ENCODE data around the gene KCNH4.

KCNH4 gene

GRCh38 chr17:42193969-42194899, 13.3 kb upstream of the KCNH4 start, which contains the start of gene GHDC:
Gene GHDC, minus strand, starts transcription at chr17:42194494. Its CDS starts 913 bp downstream, at chr17:42193581.
- no peak within 1 kb of the TSS for H3K23ac ChIP-seq (ENCODE audit: low read length in 2 of 2)
- H3K79me1 ChIP-seq (replicated peaks; ENCODE audit: low read length, poor library complexity, severe bottlenecking) = no peaks in the 10 kb centered on the region
- DNase-seq = peak; percentile 57
- peak within 1 kb of the TSS in 1 of 2 experiments; percentile 32 for H3K4ac ChIP-seq (ENCODE audit: low read depth in 1 of 2, low read length in 2 of 2)
- no peaks in the 10 kb centered on the region for H3K9me3 ChIP-seq (ENCODE audit: control insufficient read depth, low read length)
- H2AFZ ChIP-seq (ENCODE audit: low read depth, low read length) = peak within 1 kb of the TSS; percentile 67
- H3K27me3 ChIP-seq (ENCODE audit: control insufficient read depth in 1 of 2, insufficient read depth in 1 of 2, low read length in 2 of 2) = no peaks in the 10 kb centered on the region
- peak within 1 kb of the TSS; percentile 12 for H2BK120ac ChIP-seq (ENCODE audit: low read depth, low read length)
- H3K27ac ChIP-seq (ENCODE audit: low read length, poor library complexity, severe bottlenecking) = no peak within 1 kb of the TSS
- H4K8ac ChIP-seq (ENCODE audit: low read length) = peak within 1 kb of the TSS; percentile 80
- H2AK5ac ChIP-seq (ENCODE audit: low read length, severe bottlenecking) = no peak within 1 kb of the TSS
- no peak within 1 kb of the TSS for H2BK5ac ChIP-seq (ENCODE audit: low read depth, low read length, poor library complexity, severe bottlenecking)
- H3K18ac ChIP-seq (ENCODE audit: low read depth in 1 of 2, low read length in 2 of 2) = peak within 1 kb of the TSS; percentile 3 to 79
- no peak within 1 kb of the TSS for H2BK15ac ChIP-seq (ENCODE audit: low read depth, poor library complexity, severe bottlenecking)
- peak within 1 kb of the TSS; percentile 28 for H4K91ac ChIP-seq (ENCODE audit: low read length)
- no peak within 1 kb of the TSS for H3K4me2 ChIP-seq (ENCODE audit: low read length, poor library complexity, severe bottlenecking)
- peak within 1 kb of the TSS in 1 of 2 experiments; percentile 53 for H3K14ac ChIP-seq (ENCODE audit: low read length in 2 of 2)
- peak within 1 kb of the TSS in 1 of 2 experiments; percentile 21 for H2BK12ac ChIP-seq (ENCODE audit: low read length in 2 of 2)
- peaks cover 6% of the 10 kb centered on the region for H3K4me1 ChIP-seq (ENCODE audit: control insufficient read depth, insufficient read depth, low read depth, low read length)
- peaks cover 0 to 6% of the 10 kb centered on the region in 2 experiments for H3K36me3 ChIP-seq (ENCODE audit: control insufficient read depth in 1 of 2, insufficient read depth in 2 of 2, low read depth in 1 of 2, low read length in 2 of 2)
- peak within 1 kb of the TSS; percentile 92 for H3K9ac ChIP-seq (ENCODE audit: low read length)
- H3K4me3 ChIP-seq (ENCODE audit: insufficient read depth in 1 of 2, low read depth in 1 of 2, low read length in 2 of 2) = peak within 1 kb of the TSS; percentile 16 to 92
- 63% methylated on average over 19 of the region's 24 CpGs for WGBS

GRCh38 chr17:42193216-42193968, 12.4 kb upstream of the KCNH4 start:
- Histone ChIP-seq H3K4me2 (ENCODE audit: low read length, poor library complexity, severe bottlenecking) (no peak overlapping the region), H3K4ac (ENCODE audit: low read depth in 1 of 2, low read length in 2 of 2) (no peak overlapping the region), H2BK15ac (ENCODE audit: low read depth, poor library complexity, severe bottlenecking) (no peak overlapping the region), H3K36me3 (ENCODE audit: control insufficient read depth in 1 of 2, insufficient read depth in 2 of 2, low read depth in 1 of 2, low read length in 2 of 2) (no peaks in the 10 kb centered on the region), H4K8ac (ENCODE audit: low read length) (peak overlapping the region; percentile 35), H3K18ac (ENCODE audit: low read depth in 1 of 2, low read length in 2 of 2) (no peak overlapping the region), H3K9ac (ENCODE audit: low read length) (peak overlapping the region; percentile 92), H2BK120ac (ENCODE audit: low read depth, low read length) (no peak overlapping the region), H3K9me3 (ENCODE audit: control insufficient read depth, low read length) (no peaks in the 10 kb centered on the region), H2AFZ (ENCODE audit: low read depth, low read length) (no peak overlapping the region), H3K79me1 (replicated peaks; ENCODE audit: low read length, poor library complexity, severe bottlenecking) (no peaks in the 10 kb centered on the region), H3K27me3 (ENCODE audit: control insufficient read depth in 1 of 2, insufficient read depth in 1 of 2, low read length in 2 of 2) (no peaks in the 10 kb centered on the region), H2BK5ac (ENCODE audit: low read depth, low read length, poor library complexity, severe bottlenecking) (no peak overlapping the region), H2AK5ac (ENCODE audit: low read length, severe bottlenecking) (no peak overlapping the region), H2BK12ac (ENCODE audit: low read length in 2 of 2) (no peak overlapping the region), H3K23ac (ENCODE audit: low read length in 2 of 2) (no peak overlapping the region), H3K27ac (ENCODE audit: low read length, poor library complexity, severe bottlenecking) (no peak overlapping the region), H4K91ac (ENCODE audit: low read length) (no peak overlapping the region), H3K4me3 (ENCODE audit: insufficient read depth in 1 of 2, low read depth in 1 of 2, low read length in 2 of 2) (peak overlapping the region in 1 of 2 experiments; percentile 92), H3K4me1 (ENCODE audit: control insufficient read depth, insufficient read depth, low read depth, low read length) (peaks cover 6% of the 10 kb centered on the region), H3K14ac (ENCODE audit: low read length in 2 of 2) (peak overlapping the region in 1 of 2 experiments; percentile 23)
- DNase-seq = no peak
- 90% methylated on average over 11 of the region's 12 CpGs for WGBS

GRCh38 chr17:42192189-42193126, 11.5 kb upstream of the KCNH4 start:
- WGBS = 90% methylated on average over 23 of the region's 23 CpGs
- no peak overlapping the region for H2BK5ac ChIP-seq (ENCODE audit: low read depth, low read length, poor library complexity, severe bottlenecking)

More at GRCh38 chr17:42192189-42193126, 11.5 kb upstream of the KCNH4 start:
- Histone ChIP-seq H3K27ac (ENCODE audit: low read length, poor library complexity, severe bottlenecking) (no peak overlapping the region), H3K36me3 (ENCODE audit: control insufficient read depth in 1 of 2, insufficient read depth in 2 of 2, low read depth in 1 of 2, low read length in 2 of 2) (no peaks in the 10 kb centered on the region), H3K4ac (ENCODE audit: low read depth in 1 of 2, low read length in 2 of 2) (no peak overlapping the region), H3K9me3 (ENCODE audit: control insufficient read depth, low read length) (no peaks in the 10 kb centered on the region), H4K91ac (ENCODE audit: low read length) (no peak overlapping the region), H3K79me1 (replicated peaks; ENCODE audit: low read length, poor library complexity, severe bottlenecking) (no peaks in the 10 kb centered on the region), H2AK5ac (ENCODE audit: low read length, severe bottlenecking) (no peak overlapping the region), H3K4me2 (ENCODE audit: low read length, poor library complexity, severe bottlenecking) (no peak overlapping the region), H2BK15ac (ENCODE audit: low read depth, poor library complexity, severe bottlenecking) (no peak overlapping the region), H2BK120ac (ENCODE audit: low read depth, low read length) (no peak overlapping the region), H3K4me3 (ENCODE audit: insufficient read depth in 1 of 2, low read depth in 1 of 2, low read length in 2 of 2) (no peak overlapping the region), H3K27me3 (ENCODE audit: control insufficient read depth in 1 of 2, insufficient read depth in 1 of 2, low read length in 2 of 2) (no peaks in the 10 kb centered on the region), H2AFZ (ENCODE audit: low read depth, low read length) (no peak overlapping the region), H2BK12ac (ENCODE audit: low read length in 2 of 2) (no peak overlapping the region), H3K9ac (ENCODE audit: low read length) (no peak overlapping the region), H3K4me1 (ENCODE audit: control insufficient read depth, insufficient read depth, low read depth, low read length) (peaks cover 6% of the 10 kb centered on the region), H4K8ac (ENCODE audit: low read length) (no peak overlapping the region), H3K23ac (ENCODE audit: low read length in 2 of 2) (no peak overlapping the region), H3K18ac (ENCODE audit: low read depth in 1 of 2, low read length in 2 of 2) (no peak overlapping the region), H3K14ac (ENCODE audit: low read length in 2 of 2) (no peak overlapping the region)
- no peak for DNase-seq
